Tibial nerve (tissue), 4 donors: Measurements from ENCODE around the gene CERS6. TPM values are rescaled to one million over a fixed set of nuclear protein-coding genes. Genes with fewer than 3 reads are reported as not detected.

ENCODE experiments used
- DNase-seq, 2 donors: peaks; one replicate each; pipeline ENCODE4 v3.0.0-alpha.2; 2019; ENCODE audit warnings: low spot score in 2 of 2
- H3K27ac ChIP-seq, 4 donors: fragments of 200-600 bp; sonication (generic) in 3 of 4; one replicate each; pipeline ENCODE4 v1.5.1; 2017 to 2019; ENCODE audit warnings: mild to moderate bottlenecking in 1 of 4
- H3K27me3 ChIP-seq, 2 donors: fragments of 200-600 bp; sonication (generic) in 1 of 2; one replicate each; pipeline versions ENCODE4 v1.5.1 to v1.6.0; 2017 to 2019
- H3K36me3 ChIP-seq, 3 donors: fragments of 200-600 bp; sonication (generic); one replicate each; pipeline ENCODE4 v1.5.1; 2018 to 2019
- H3K4me1 ChIP-seq, 4 donors: fragments of 200-600 bp; sonication (generic) in 3 of 4; one replicate each; pipeline ENCODE4 v1.5.1; 2017 to 2019
- H3K4me3 ChIP-seq, 4 donors: fragments of 200-600 bp; sonication (generic) in 3 of 4; one replicate each; pipeline ENCODE4 v1.5.1; 2017 to 2019; ENCODE audit warnings: mild to moderate bottlenecking in 1 of 4, moderate library complexity in 1 of 4
- H3K9me3 ChIP-seq, 4 donors: fragments of 200-600 bp; sonication (generic) in 3 of 4; one replicate each; pipeline ENCODE4 v1.5.1; 2017 to 2019
- CTCF ChIP-seq, 5 experiments: fragments of 200-600 bp in 3 of 5; fragments of 450-650 bp in 2 of 5; sonication (generic) in 3 of 5; IDR thresholded peaks; one replicate each; pipeline ENCODE4 v1.5.1; 2016 to 2019; ENCODE audit warnings: antibody characterized with exemption in 5 of 5, mild to moderate bottlenecking in 3 of 5, moderate library complexity in 2 of 5
- EP300 ChIP-seq, 2 donors: sonication (generic); formaldehyde crosslinking; IDR thresholded peaks; one replicate each; pipeline ENCODE4 v1.6.1; 2017; ENCODE audit warnings: antibody characterized with exemption in 2 of 2, mild to moderate bottlenecking in 1 of 2
- POLR2A ChIP-seq, 2 donors: fragments of 450-650 bp; IDR thresholded peaks; one replicate each; pipeline ENCODE4 v1.6.1; 2017; ENCODE audit warnings: antibody characterized with exemption in 2 of 2, mild to moderate bottlenecking in 2 of 2, moderate library complexity in 2 of 2
- WGBS, 2 donors: methylation state at CpG; one replicate each; pipeline ENCODE4 v1.1.5; 2018; 5-methylcytosine and 5-hydroxymethylcytosine counted together
- total RNA-seq, 4 donors: library from RNA; depleted of rRNA; stranded (reverse); fragments of >200 nt; gene quantifications; one replicate each; pipeline ENCODE4 v1.1.0, GENCODE V29; 2016

The CERS6 gene
- total RNA-seq, 4 donors from 2014 or later = 37.7 to 38.7 (median 37.8) TPM

- H3K4me3 ChIP-seq = no peak overlapping the region
- peaks cover 0 to 4% (median 0%) of the 10 kb centered on the region in 4 donors for H3K4me1 ChIP-seq
- no peak for DNase-seq
- H3K27ac ChIP-seq = no peak overlapping the region
- 83 to 85% methylated on average over 3 of the region's 3 CpGs for WGBS, 2 donors
- H3K36me3 ChIP-seq = peaks cover 0 to 4% (median 0%) of the 10 kb centered on the region in 3 donors
- no peaks in the 10 kb centered on the region for H3K9me3 ChIP-seq
- no peaks in the 10 kb centered on the region for H3K27me3 ChIP-seq
- TF ChIP-seq CTCF (IDR thresholded peaks at IDR 0.05) = no peak
- no peak for TF ChIP-seq EP300 (IDR thresholded peaks at IDR 0.05)
- TF ChIP-seq POLR2A (IDR thresholded peaks at IDR 0.05) = no peak
Observed at GRCh38 chr2:168503901-168504300, 47.8 kb downstream of the CERS6 start.

GRCh38 chr2:168504323-168504722, 48.3 kb downstream of the CERS6 start:
- no peak overlapping the region for H3K27ac ChIP-seq
- DNase-seq = no peak
- no peaks in the 10 kb centered on the region for H3K9me3 ChIP-seq
- H3K27me3 ChIP-seq = no peaks in the 10 kb centered on the region
- H3K36me3 ChIP-seq = peaks cover 0 to 4% (median 0%) of the 10 kb centered on the region in 3 donors
- no peak overlapping the region for H3K4me3 ChIP-seq
- 88 to 89% methylated on average over 2 of the region's 2 CpGs for WGBS, 2 donors
- peaks cover 0 to 4% (median 0%) of the 10 kb centered on the region in 4 donors for H3K4me1 ChIP-seq
- no peak for TF ChIP-seq EP300 (IDR thresholded peaks at IDR 0.05)
- TF ChIP-seq POLR2A (IDR thresholded peaks at IDR 0.05) = no peak
- no peak for TF ChIP-seq CTCF (IDR thresholded peaks at IDR 0.05)

GRCh38 chr2:168510125-168510756, 54.2 kb downstream of the CERS6 start:
- no peaks in the 10 kb centered on the region for H3K9me3 ChIP-seq
- peaks cover 0 to 12% (median 2%) of the 10 kb centered on the region in 4 donors for H3K4me1 ChIP-seq
- DNase-seq = no peak
- no peak overlapping the region for H3K4me3 ChIP-seq
- H3K27me3 ChIP-seq = no peaks in the 10 kb centered on the region
- H3K27ac ChIP-seq = no peak overlapping the region
- TF ChIP-seq EP300 (IDR thresholded peaks at IDR 0.05) (no peak), POLR2A (IDR thresholded peaks at IDR 0.05) (no peak), CTCF (IDR thresholded peaks at IDR 0.05) (no peak)
- 90 to 93% methylated on average over 6 of the region's 6 CpGs for WGBS, 2 donors
- H3K36me3 ChIP-seq = no peaks in the 10 kb centered on the region

GRCh38 chr2:168514692-168515091, 58.6 kb downstream of the CERS6 start:
- H3K9me3 ChIP-seq = no peaks in the 10 kb centered on the region
- H3K4me1 ChIP-seq = peaks cover 0 to 44% (median 7%) of the 10 kb centered on the region in 4 donors
- WGBS, 2 donors = 79 to 97% methylated on average over 1 of the region's 1 CpG
- no peak overlapping the region for H3K4me3 ChIP-seq
- DNase-seq = no peak
- TF ChIP-seq EP300 (IDR thresholded peaks at IDR 0.05) (no peak), POLR2A (IDR thresholded peaks at IDR 0.05) (no peak), CTCF (IDR thresholded peaks at IDR 0.05) (no peak)
- H3K36me3 ChIP-seq = no peaks in the 10 kb centered on the region
- H3K27me3 ChIP-seq = no peaks in the 10 kb centered on the region
- H3K27ac ChIP-seq = peak overlapping the region in 2 of 4 donors; percentile 17 to 56

- peaks cover 0 to 44% (median 7%) of the 10 kb centered on the region in 4 donors for H3K4me1 ChIP-seq
- peak overlapping the region in 2 of 4 donors; percentile 37 to 56 for H3K27ac ChIP-seq
Observed at GRCh38 chr2:168515502-168515901, 59.4 kb downstream of the CERS6 start.

More at GRCh38 chr2:168515502-168515901, 59.4 kb downstream of the CERS6 start:
- WGBS, 2 donors = 14 to 19% methylated on average over 2 of the region's 2 CpGs
- Histone ChIP-seq H3K4me3 (no peak overlapping the region), H3K36me3 (no peaks in the 10 kb centered on the region), H3K9me3 (no peaks in the 10 kb centered on the region), H3K27me3 (no peaks in the 10 kb centered on the region)
- TF ChIP-seq CTCF (IDR thresholded peaks at IDR 0.05) (no peak), POLR2A (IDR thresholded peaks at IDR 0.05) (no peak), EP300 (IDR thresholded peaks at IDR 0.05) (peak in 1 of 2 donors; percentile 80)
- DNase-seq = no peak
